Astrocyte of the spinal cord (primary cell): ENCODE measurements around the gene CMPK1.
"Not testable (repeated sequence)": the region's sequence is repeated elsewhere in the genome, so short reads cannot be mapped to it uniquely, and the experiment has no call there.

ENCODE experiments used
- DNase-seq: peaks from one replicate; pipeline ENCODE4 v3.0.0; 2011; ENCODE audit warnings: low read depth, low spot score
- H3K4me3 ChIP-seq: 2 replicates; pipeline ENCODE4 v1.5.1; 2011; ENCODE audit warnings: low read depth, mild to moderate bottlenecking, low read length, moderate library complexity
- CTCF ChIP-seq: IDR thresholded peaks from 2 replicates; pipeline ENCODE4 v1.5.1; 2012; ENCODE audit warnings: low read depth, mild to moderate bottlenecking, low read length, inconsistent platforms
- in situ Hi-C: cut with HindIII; loops from 2 replicates; pipeline ENCODE4 v1.10.0; 2017; ENCODE audit warnings: low sequenced_read_pairs

Gene CMPK1

GRCh38 chr1:47313915-47314664, 19.5 kb upstream of the CMPK1 start, which contains the start of gene STIL:
STIL (minus strand) TSS chr1:47314147; CDS start chr1:47310319, 3,828 bp downstream.
- in situ Hi-C loops = no loop called here
- peak; percentile 100 for DNase-seq
- H3K4me3 ChIP-seq = peak within 1 kb of the TSS; percentile 95
- no peak for TF ChIP-seq CTCF

GRCh38 chr1:47317841-47318240, 15.7 kb upstream of the CMPK1 start:
- DNase-seq = peak; percentile 67
- no peak for TF ChIP-seq CTCF

GRCh38 chr1:47319968-47320367, 13.6 kb upstream of the CMPK1 start:
- H3K4me3 ChIP-seq, DNase-seq, in situ Hi-C loops: not testable (repeated sequence)

More at GRCh38 chr1:47317841-47318240, 15.7 kb upstream of the CMPK1 start:
- in situ Hi-C loops = no loop called here
- no peak overlapping the region for H3K4me3 ChIP-seq

GRCh38 chr1:47323599-47324031, 10.0 kb upstream of the CMPK1 start:
- in situ Hi-C loops = no loop called here
- DNase-seq = no peak
- no peak for TF ChIP-seq CTCF
- no peak overlapping the region for H3K4me3 ChIP-seq

- in situ Hi-C loops = no loop called here
- H3K4me3 ChIP-seq = no peak overlapping the region
- no peak for TF ChIP-seq CTCF
- DNase-seq = no peak
Measured at GRCh38 chr1:47324682-47325081, 8.9 kb upstream of the CMPK1 start.

GRCh38 chr1:47325528-47325927, 8.1 kb upstream of the CMPK1 start:
- TF ChIP-seq CTCF = no peak
- no peak for DNase-seq
- no peak overlapping the region for H3K4me3 ChIP-seq
- in situ Hi-C loops = no loop called here

- TF ChIP-seq CTCF = no peak
- DNase-seq = no peak
- in situ Hi-C loops = no loop called here
- no peak overlapping the region for H3K4me3 ChIP-seq
Measured at GRCh38 chr1:47326271-47326670, 7.3 kb upstream of the CMPK1 start.
